GOT3 (cell line): ENCODE data around the gene KCNC1.

ENCODE experiments used
- DNase-seq: peaks from one replicate; lab custom pipeline; 2025; ENCODE audit warnings: mixed read lengths; lab: John Stamatoyannopoulos, UW

Gene KCNC1

DNA sequence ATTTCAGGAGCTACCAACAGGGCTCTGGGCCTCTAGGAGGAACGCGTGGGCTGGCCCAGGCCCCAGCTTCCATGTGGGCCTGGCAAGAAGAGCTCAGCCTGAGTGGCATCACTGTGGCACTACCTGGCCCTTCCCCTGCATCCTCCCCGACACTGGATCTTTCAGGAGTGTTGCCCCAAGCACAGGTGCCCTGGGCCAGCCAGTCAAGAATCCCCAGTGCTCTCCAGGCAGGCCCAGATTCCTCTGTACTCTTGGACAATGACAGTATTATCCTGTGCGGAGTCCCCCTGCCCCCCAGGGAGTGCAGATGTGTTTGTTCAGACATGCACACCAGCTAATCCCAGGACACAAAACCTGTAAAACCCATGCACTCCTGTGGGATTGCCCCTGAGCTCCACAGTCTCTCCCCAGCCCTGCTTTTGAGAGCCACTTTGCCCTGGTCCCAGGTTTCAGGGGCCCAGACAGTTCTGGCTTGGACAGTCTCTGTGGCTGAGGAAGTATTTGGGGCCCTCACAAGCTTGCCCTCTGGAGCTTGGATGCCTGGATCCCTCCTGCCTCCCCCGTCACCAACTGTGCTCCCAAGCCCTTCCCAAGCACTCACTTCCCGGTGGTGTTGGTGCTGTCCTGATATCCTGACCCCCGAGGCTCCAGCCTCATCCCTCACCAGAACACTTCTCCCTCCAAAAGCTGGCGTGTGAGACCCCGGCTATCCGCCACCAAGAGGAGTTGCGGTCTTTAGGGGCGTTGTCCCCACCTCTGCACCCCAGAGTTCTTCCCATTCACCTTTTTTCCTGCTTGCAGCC lies 39.9 kb downstream of the KCNC1 start:
- DNase-seq = no peak

DNA sequence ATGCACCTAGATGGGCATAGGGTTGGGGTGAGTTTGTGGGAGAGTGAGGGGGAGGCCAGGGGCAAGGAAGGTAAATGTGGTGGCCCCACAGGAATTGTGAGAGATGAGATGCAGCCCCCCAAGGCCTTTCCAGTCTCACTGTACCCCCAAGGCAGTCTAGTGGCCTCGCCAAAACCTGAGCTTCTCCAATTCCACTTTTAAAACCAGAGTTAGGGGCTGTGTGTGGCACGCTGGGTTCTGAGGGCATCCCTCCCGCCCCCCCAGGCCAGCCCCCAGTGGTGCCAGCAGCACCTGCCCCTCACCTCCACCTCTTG lies 40.4 kb downstream of the KCNC1 start:
- DNase-seq = no peak

- DNase-seq = no peak
These were observed 41.1 kb downstream of the KCNC1 start for GRCh38 chr11:17775507-17776211.

DNA sequence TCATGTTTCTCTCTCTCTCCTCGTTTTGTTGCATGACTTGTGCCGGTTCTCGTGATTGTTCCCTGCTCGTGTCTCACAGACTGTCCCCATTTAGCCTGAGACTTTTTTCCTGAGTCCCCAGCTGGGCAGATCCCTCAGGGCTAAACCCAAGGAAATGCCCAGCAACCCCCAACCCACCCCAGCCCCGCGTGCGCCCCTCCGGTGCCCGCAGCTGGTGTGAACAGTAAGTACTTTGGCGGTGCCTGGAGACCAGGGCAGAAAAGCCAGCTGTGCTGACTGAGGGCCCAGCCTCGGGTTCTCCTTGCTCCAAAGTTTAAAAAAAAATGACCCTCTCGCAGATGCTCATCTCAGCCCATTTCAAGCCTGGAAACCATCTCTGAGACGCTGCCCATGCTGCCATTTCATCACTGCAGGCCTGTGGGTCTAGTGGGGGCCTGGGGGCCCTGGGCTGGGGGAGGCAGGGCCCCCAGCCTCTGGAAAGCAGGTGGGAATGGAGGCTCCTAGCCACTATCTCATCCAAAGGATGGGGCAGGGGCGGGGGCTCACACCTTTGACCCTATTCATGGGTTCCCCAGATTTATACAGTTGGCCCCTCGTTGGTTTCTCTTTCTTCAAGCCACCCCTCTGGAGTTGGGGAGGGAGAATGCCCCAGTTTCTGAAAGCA lies 41.8 kb downstream of the KCNC1 start:
- no peak for DNase-seq

DNA sequence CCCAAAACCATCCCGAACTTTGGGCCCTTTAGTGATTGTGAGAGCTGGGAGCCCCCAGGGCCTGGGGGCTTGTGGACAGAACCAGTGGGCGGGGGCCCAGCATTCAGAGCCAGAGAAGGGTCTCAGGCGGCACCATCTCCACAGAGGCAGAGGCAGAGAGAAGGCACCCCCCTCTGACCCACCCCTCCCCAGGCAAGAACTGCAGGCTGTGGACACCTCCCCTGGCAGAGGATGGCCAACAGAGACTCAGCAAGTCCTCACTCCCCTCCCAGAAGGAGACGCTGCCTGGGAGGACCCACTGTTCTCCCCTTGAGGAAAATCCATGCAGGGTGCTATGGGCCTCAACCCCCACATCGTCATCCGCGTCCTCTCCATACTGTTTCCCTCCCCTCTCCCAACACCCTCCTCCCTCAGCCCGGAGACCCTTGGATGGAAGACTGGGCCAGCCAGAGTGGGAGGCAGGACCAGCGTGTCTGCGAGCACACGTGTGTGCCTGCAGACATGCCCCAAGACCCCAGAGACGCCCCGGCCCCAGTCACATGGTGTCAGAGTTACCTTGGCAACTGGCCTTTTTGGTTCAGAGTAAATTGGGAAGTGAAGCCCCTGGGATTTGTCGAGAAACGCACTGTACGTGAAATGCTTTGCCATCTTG lies 42.6 kb downstream of the KCNC1 start:
- no peak for DNase-seq

GRCh38 chr11:17777738-17778091 lies 43.1 kb downstream of the KCNC1 start:
- no peak for DNase-seq

- no peak for DNase-seq
These were observed 43.8 kb downstream of the KCNC1 start for GRCh38 chr11:17778352-17778751.

- DNase-seq = no peak
These were observed 44.6 kb downstream of the KCNC1 start for GRCh38 chr11:17778956-17779860.

DNA sequence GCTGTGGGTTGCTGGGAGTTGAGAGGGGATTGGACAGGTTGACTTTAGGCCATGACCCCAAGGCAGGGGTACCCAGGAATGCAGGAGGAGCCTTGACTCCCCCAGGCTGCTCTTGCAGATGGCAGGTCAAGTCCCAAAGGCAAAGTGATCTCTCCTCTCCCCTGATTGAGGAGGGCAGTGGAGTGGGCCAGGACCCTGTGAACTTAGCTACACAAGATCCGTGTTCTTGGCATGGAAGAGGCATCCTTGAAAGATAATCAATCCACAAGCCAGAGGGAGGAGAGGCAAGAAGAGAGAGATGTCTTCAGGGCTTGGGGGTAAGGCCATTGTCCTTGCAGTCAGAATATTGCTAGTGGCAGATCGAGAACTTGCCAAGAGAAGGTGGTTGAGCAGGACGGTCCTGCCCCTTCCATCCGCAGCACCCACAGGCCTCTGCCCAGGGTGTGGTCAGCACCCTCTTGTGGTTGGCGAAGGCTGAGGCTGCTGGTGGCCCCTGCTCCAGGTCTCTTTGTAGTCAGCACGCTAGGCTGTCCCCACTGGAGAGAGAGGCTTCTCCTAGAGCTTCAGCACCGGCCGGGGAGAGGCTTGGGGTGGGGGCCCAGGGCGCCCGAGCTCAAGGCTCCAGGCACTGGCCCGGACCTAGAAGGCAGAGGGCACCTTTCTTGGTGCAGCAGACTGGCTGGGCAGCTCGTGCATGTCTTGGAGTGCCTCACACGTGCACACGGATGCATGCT lies 45.4 kb downstream of the KCNC1 start:
- no peak for DNase-seq

DNA sequence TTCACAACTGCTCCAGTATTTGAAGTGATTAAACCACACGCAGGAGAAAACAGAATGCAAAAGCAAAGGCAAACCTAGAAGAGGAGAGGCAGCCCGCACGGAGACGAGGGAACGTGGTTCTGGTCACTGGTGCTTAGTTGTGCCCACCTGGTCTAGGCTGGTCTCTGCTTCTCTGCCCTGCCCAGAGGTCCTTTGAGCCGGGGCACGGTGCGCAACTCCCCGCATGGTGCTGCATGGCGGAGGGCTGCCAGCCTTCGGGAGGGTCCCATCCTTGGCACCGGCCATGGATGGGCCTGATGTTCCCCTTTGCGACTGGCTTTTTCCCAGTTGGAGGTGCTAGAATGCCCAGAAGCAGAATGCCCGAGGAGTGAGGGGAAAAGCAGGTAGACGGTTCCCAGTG lies 46.1 kb downstream of the KCNC1 start:
- DNase-seq = no peak

DNA sequence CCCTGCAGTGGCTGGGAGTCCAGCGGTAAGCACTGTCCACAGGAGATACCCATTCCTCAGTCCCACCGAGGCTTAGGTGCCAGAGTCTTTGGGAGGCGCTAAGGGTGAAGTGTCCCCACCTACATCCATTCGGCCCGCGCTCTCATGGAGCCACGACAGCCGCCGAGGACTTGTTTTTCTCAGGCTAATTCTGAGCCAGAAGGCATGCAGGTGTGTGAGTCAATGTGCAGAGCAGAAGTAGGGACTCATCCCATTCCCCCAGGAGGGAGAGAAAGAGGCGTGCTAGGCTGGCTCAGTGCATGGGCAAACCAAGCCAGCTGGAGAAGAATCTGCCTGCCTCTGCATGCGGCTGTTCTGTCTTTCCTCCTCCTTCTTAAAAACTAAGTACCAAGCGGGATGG lies 46.6 kb downstream of the KCNC1 start:
- no peak for DNase-seq

GRCh38 chr11:17781626-17782025 lies 47.0 kb downstream of the KCNC1 start:
- no peak for DNase-seq

- DNase-seq = no peak
These were observed 47.6 kb downstream of the KCNC1 start for GRCh38 chr11:17782145-17782544.

DNA sequence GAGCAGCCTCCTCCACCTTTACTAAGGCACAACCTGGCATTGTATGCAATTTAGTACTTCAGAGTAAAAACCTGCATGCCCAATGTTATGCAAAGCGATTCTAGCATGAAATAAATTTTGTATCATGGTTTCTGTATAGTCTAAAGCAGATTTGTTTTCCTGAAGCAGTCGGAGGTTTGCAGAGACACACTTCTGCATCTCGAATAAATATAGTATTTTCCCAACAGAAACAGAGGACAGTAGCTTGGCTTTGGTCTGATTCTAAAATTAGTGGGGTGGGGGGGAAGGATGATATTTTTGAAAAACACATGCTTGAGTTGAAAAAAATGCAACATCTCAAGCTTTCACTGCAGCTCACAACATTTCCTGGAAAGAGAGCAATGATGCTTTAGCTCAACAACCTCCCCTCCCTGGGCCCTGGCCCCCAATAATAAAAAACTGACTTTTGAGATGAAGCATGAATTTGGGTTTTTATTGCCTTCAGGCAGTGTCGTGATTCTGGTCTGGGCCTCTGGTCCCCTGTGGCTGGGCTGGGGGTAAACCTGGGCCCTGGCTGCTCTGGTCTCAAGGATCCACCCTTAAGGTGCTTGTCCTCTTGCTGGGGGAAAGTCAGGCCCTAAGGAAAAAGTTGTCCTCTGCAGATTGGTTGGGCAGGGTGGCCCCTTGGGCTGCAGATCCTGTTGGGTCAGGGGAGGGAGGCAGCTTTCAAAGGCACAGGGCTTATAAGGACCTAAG lies 48.2 kb downstream of the KCNC1 start:
- no peak for DNase-seq

DNA sequence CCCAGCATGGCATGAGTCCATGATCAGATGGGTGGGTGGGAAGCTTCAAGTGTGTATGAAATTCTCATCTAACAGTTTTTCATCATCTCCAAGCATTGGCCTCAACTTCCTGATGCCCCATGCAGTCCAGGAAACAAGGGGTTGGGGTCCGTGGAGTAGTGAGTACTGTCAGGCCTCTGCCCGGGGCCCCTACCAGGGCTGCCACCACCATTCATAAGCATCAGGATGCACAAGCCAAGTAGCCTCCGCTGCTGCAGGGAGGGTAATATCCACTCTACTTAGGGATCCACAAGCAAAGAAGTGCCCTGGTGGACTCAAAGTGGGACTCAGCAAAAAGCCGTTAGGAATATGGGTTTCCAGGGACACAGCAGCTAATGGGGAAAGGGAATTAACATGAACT lies 49.3 kb downstream of the KCNC1 start:
- DNase-seq = no peak

DNA sequence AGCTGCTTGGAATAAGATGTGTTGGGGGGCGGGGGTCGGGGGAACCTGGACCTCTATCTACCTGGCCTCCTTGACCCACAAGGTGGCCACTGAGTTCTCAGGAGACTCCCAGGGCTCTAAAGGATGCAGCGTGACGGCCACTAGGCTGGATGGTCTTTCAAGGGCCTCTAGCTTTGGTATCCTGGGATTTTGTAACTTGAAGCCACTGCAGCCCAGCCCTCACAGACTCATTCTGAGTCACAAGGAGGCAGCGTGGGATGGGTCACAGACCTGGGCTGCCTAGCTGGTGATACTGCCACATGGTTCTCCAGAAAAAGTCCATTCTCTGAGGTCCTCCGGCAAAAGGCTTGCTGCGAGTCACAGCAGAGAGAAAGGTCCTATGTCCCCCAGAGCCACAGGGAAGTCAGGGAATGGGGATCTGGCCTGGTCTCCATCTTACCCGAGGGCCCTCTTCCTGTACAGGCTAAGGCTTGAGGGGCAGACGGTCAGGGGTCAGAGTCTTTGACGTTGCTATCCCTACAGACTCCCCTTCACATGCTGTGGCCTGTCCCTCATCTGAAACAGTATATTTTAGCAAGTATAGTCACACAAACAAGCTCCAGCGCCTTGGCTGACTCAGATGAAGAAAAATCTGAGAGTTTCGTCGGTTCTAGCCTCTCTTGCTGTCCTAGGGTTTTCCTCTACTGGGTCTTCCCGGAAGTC lies 52.4 kb downstream of the KCNC1 start:
- DNase-seq = no peak

DNA sequence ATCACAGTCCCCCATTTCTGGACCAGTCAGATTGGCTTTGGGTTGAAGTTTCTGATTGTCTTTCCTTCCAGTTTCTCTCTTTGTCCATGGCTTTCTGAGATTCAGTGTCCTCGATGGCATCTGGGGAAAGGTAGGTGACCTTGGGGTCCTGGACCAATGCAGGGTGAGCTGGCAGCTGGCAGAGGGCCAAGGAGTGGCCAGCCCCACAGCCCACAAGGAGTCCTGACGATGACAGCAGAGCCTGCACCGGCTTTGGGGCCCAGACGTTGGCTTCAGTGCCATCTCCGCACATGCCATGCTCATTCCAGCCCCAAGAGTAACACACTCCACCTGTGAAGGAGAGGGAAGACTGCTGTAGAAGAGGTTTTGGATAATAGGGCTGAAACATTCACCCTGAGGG lies 53.5 kb downstream of the KCNC1 start:
- no peak for DNase-seq

GRCh38 chr11:17790453-17790852 lies 55.9 kb downstream of the KCNC1 start:
- no peak for DNase-seq

DNA sequence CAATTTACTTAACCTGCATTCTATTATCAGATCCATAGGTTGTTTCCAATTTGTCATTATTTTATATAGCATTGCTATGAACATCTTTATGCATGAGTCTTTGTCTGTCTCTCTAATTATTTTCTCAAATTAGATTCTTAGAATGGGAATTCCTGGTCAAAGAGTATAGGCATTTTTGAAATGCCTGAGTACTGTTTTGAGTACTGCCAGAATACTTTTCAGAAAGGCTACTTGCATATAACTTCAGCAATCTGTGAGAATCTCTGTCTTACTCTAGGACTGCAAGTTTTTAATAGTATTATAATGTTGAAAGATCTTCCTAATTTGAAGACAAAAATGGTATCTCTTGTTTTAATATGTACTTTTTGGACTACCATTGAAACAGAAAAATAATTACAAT lies 56.6 kb downstream of the KCNC1 start:
- no peak for DNase-seq

GRCh38 chr11:17792161-17792560 lies 57.6 kb downstream of the KCNC1 start:
- no peak for DNase-seq
